DMS 273 treated with DMSO at 0.1 percent for 48 hours (cell line): ENCODE data around the gene HAP1.
"Not testable (repeated sequence)": the region's sequence is repeated elsewhere in the genome, so short reads cannot be mapped to it uniquely, and the experiment has no call there.

Experiments used
- DNase-seq: peaks from one replicate; lab custom pipeline; 2025; lab: John Stamatoyannopoulos, UW

HAP1 gene

GRCh38 chr17:41689497-41690299 lies 44.7 kb downstream of the HAP1 start:
- DNase-seq: no peak

- DNase-seq: peak; percentile 97
Observed at GRCh38 chr17:41688641-41689496, 45.6 kb downstream of the HAP1 start, which contains the start of gene EIF1. Gene EIF1, plus strand, starts transcription at chr17:41688885. Its CDS starts 154 bp downstream, at chr17:41689039.

- peak; percentile 67 for DNase-seq
Observed at GRCh38 chr17:41687828-41688640, 46.4 kb downstream of the HAP1 start.

- no peak for DNase-seq
Observed at GRCh38 chr17:41686281-41686680, 48.2 kb downstream of the HAP1 start.

- not testable (repeated sequence) for DNase-seq
Observed at GRCh38 chr17:41685753-41686152, 48.7 kb downstream of the HAP1 start.

- no peak for DNase-seq
Observed at GRCh38 chr17:41684035-41684434, 50.4 kb downstream of the HAP1 start.

- DNase-seq: no peak
Observed at GRCh38 chr17:41683441-41684007, 50.9 kb downstream of the HAP1 start.

- no peak for DNase-seq
Observed at GRCh38 chr17:41682631-41683030, 51.8 kb downstream of the HAP1 start.

GRCh38 chr17:41681776-41682175 lies 52.7 kb downstream of the HAP1 start:
- no peak for DNase-seq

- peak; percentile 42 for DNase-seq
Observed at GRCh38 chr17:41680426-41681040, 53.9 kb downstream of the HAP1 start.

GRCh38 chr17:41679740-41680425 lies 54.6 kb downstream of the HAP1 start:
- DNase-seq: no peak

GRCh38 chr17:41678907-41679739 lies 55.3 kb downstream of the HAP1 start:
- no peak for DNase-seq

- no peak for DNase-seq
Observed at GRCh38 chr17:41678411-41678906, 56.0 kb downstream of the HAP1 start.

- no peak for DNase-seq
Observed at GRCh38 chr17:41676058-41676419, 58.4 kb downstream of the HAP1 start.

GRCh38 chr17:41675157-41676057 lies 59.0 kb downstream of the HAP1 start:
- not testable (repeated sequence) for DNase-seq
